B cell (primary cell): ENCODE data around the gene PTPRT. TPM values are rescaled to one million over a fixed set of nuclear protein-coding genes. Genes with fewer than 3 reads are reported as not detected.

Experiments
- ATAC-seq: fragments of 200-7000 bp; cut with Tn5 transposase; one replicate; pipeline ENCODE4 v1.10.0; 2021; ENCODE audit warnings: low read depth, mild to moderate bottlenecking, moderate number of reproducible peaks, moderate library complexity
- CTCF ChIA-PET: fragments of 350-600 bp; sonication (Branson Sonifier 250); formaldehyde crosslinking; loops from one replicate; lab custom pipeline; 2021; ENCODE audit warnings: antibody characterized with exemption, inconsistent platforms; lab: Charles Lee
- POLR2A ChIA-PET: fragments of 350-600 bp; sonication (Branson Sonifier 250); formaldehyde crosslinking; loops from one replicate; lab custom pipeline; 2021; ENCODE audit warnings: antibody characterized with exemption; lab: Charles Lee
- DNase-seq: peaks from one replicate; pipeline ENCODE4 v3.0.0; 2013
- H2AFZ ChIP-seq: 2 replicates; pipeline ENCODE4 v1.6.1; 2012; ENCODE audit warnings: mild to moderate bottlenecking, low read depth, low read length; ENCODE audit not compliant: insufficient read depth, poor library complexity, severe bottlenecking
- H3K27ac ChIP-seq, 2 donors: 1 replicate in 1 of 2; 2 replicates in 1 of 2; pipeline ENCODE4 v1.5.1; 2012 to 2013; ENCODE audit warnings: low read length in 2 of 2, mild to moderate bottlenecking in 2 of 2, moderate library complexity in 1 of 2
- H3K27me3 ChIP-seq, 4 experiments: fragments of 200-600 bp in 1 of 4; sonication (generic) in 1 of 4; replicated peaks in 1 of 4; 1 replicate in 2 of 4; 2 replicates in 2 of 4; pipeline versions ENCODE4 v1.6.1 to v1.7.0; 2013 to 2016; ENCODE audit warnings: low read length in 3 of 4, mild to moderate bottlenecking in 2 of 4, mixed read lengths in 1 of 4, moderate library complexity in 1 of 4; ENCODE audit not compliant: insufficient read depth in 4 of 4, control insufficient read depth in 3 of 4; ENCODE audit errors: control extremely low read depth in 1 of 4
- H3K36me3 ChIP-seq, 2 experiments: replicated peaks in 1 of 2; 1 replicate in 1 of 2; 2 replicates in 1 of 2; pipeline versions ENCODE4 v1.6.1 to v1.7.1; 2013; ENCODE audit warnings: low read length in 1 of 2; ENCODE audit not compliant: insufficient read depth in 2 of 2, control insufficient read depth in 1 of 2; ENCODE audit errors: control extremely low read depth in 1 of 2, extremely low read depth in 1 of 2
- H3K4me1 ChIP-seq, 2 donors: fragments of 200-600 bp in 1 of 2; sonication (generic) in 1 of 2; 1 replicate in 1 of 2; 2 replicates in 1 of 2; pipeline versions ENCODE4 v1.5.1 to v1.6.1; 2013 to 2017; ENCODE audit warnings: low read length in 2 of 2; ENCODE audit not compliant: control insufficient read depth in 2 of 2, insufficient read depth in 2 of 2
- H3K4me2 ChIP-seq: replicated peaks from 2 replicates; pipeline ENCODE3; 2012; ENCODE audit warnings: mild to moderate bottlenecking, low read depth, low read length; ENCODE audit not compliant: poor library complexity, severe bottlenecking
- H3K4me3 ChIP-seq, 5 experiments: fragments of 200-600 bp in 1 of 5; sonication (generic) in 1 of 5; 1 replicate in 3 of 5; 2 replicates in 2 of 5; pipeline versions ENCODE4 v1.5.1 to v1.7.0; 2011 to 2016; ENCODE audit warnings: low read length in 4 of 5, mild to moderate bottlenecking in 4 of 5, low read depth in 2 of 5, control low read depth in 1 of 5, moderate library complexity in 1 of 5; ENCODE audit not compliant: insufficient read depth in 1 of 5; ENCODE audit errors: control extremely low read depth in 1 of 5, extremely low read depth in 1 of 5
- H3K79me2 ChIP-seq: fragments of 200-600 bp; sonication (generic); one replicate; pipeline ENCODE4 v1.6.0; 2016; ENCODE audit warnings: low read length; ENCODE audit not compliant: control insufficient read depth, insufficient read depth
- H3K9ac ChIP-seq: fragments of 200-600 bp; sonication (generic); 2 replicates; pipeline ENCODE4 v1.6.1; 2017; ENCODE audit warnings: mild to moderate bottlenecking, low read length, moderate library complexity
- H3K9me3 ChIP-seq, 3 donors: one replicate each; pipeline versions ENCODE4 v1.6.1 to v1.7.1; 2013; ENCODE audit warnings: low read length in 2 of 3; ENCODE audit not compliant: control insufficient read depth in 2 of 3, insufficient read depth in 1 of 3; ENCODE audit errors: control extremely low read depth in 1 of 3
- H4K20me1 ChIP-seq: 2 replicates; pipeline ENCODE4 v1.6.0; 2012; ENCODE audit warnings: mild to moderate bottlenecking, low read length; ENCODE audit not compliant: insufficient read depth, control insufficient read depth, poor library complexity, severe bottlenecking
- H3K27ac Mint-ChIP-seq: one replicate; pipeline ENCODE4 v1.8.0; 2021; ENCODE audit warnings: mixed read lengths
- H3K27me3 Mint-ChIP-seq: one replicate; pipeline ENCODE4 v1.8.0; 2021; ENCODE audit warnings: mixed read lengths
- H3K4me1 Mint-ChIP-seq: one replicate; pipeline ENCODE4 v1.8.0; 2021; ENCODE audit warnings: mixed read lengths
- H3K4me3 Mint-ChIP-seq: one replicate; pipeline ENCODE4 v1.8.0; 2021; ENCODE audit warnings: mixed read lengths
- H3K9me3 Mint-ChIP-seq: one replicate; pipeline ENCODE4 v1.8.0; 2022; ENCODE audit warnings: mixed read lengths; ENCODE audit not compliant: insufficient read depth
- CTCF ChIP-seq: fragments of 200-600 bp; IDR thresholded peaks from one replicate; pipeline ENCODE4 v1.8.0; 2022; ENCODE audit warnings: antibody characterized with exemption, mild to moderate bottlenecking
- EZH2 ChIP-seq: IDR thresholded peaks from 2 replicates; pipeline ENCODE4 v1.6.1; 2012; ENCODE audit warnings: borderline replicate concordance, low read depth, mild to moderate bottlenecking, moderate library complexity, low read length; ENCODE audit not compliant: insufficient read depth, poor library complexity, severe bottlenecking
- WGBS: methylation state at CpG from one replicate; pipeline ENCODE4 v1.1.5; 2013; ENCODE audit warnings: missing lambda C conversion rate; ENCODE audit not compliant: insufficient coverage; 5-methylcytosine and 5-hydroxymethylcytosine counted together
- intact Hi-C: fragments of 100-400 bp; cut with micrococcal nuclease; formaldehyde crosslinking; loops from one replicate; pipeline ENCODE4 v1.10.0; 2022
- polyA plus RNA-seq: library from polyadenylated mRNA; depleted of rRNA; stranded (reverse); fragments of >200 nt; gene quantifications from 2 replicates; pipeline ENCODE4 v1.2.3, GENCODE V29; 2012
- total RNA-seq, 2 donors: library from RNA; stranded (reverse); fragments of 120-200 nt in 1 of 2; gene quantifications; 1 replicate in 1 of 2; 2 replicates in 1 of 2; pipeline versions ENCODE4 v1.2.3 to v1.2.4, GENCODE V29; 2013 to 2022

The PTPRT gene
- total and polyA plus RNA-seq, 2 donors (not counting 1 experiment from before 2014, with no cell fraction given), result not detected

GRCh38 chr20:42341654-42342053 lies 848.1 kb downstream of the PTPRT start:
- Histone ChIP-seq H3K79me2 (no peaks in the 10 kb centered on the region), H3K9me3 (peaks cover 0 to 4% (median 0%) of the 10 kb centered on the region in 3 donors), H3K4me2 (no peak overlapping the region), H3K4me3 (no peak overlapping the region), H4K20me1 (no peaks in the 10 kb centered on the region), H3K27ac (no peak overlapping the region), H3K27me3 (no peaks in the 10 kb centered on the region), H3K36me3 (no peaks in the 10 kb centered on the region), H2AFZ (no peak overlapping the region), H3K4me1 (no peaks in the 10 kb centered on the region), H3K9ac (no peak overlapping the region)
- Mint-ChIP-seq H3K27ac (no peak overlapping the region), H3K9me3 (no peaks in the 10 kb centered on the region), H3K4me1 (no peaks in the 10 kb centered on the region), H3K27me3 (no peaks in the 10 kb centered on the region), H3K4me3 (no peak overlapping the region)
- intact Hi-C loops, result no loop called here
- ATAC-seq, result no peak
- ChIA-PET CTCF (no interaction called here), POLR2A (no interaction called here)
- no peak for TF ChIP-seq EZH2
- no peak for TF ChIP-seq CTCF
- DNase-seq, result no peak
- WGBS, result no CpG with 5 or more reads among the region's 2 CpGs

GRCh38 chr20:42340368-42340767 lies 849.3 kb downstream of the PTPRT start:
- Histone ChIP-seq H3K36me3 (no peaks in the 10 kb centered on the region), H3K4me2 (no peak overlapping the region), H3K4me1 (no peaks in the 10 kb centered on the region), H3K27me3 (no peaks in the 10 kb centered on the region), H3K9ac (no peak overlapping the region), H3K9me3 (peaks cover 0 to 4% (median 0%) of the 10 kb centered on the region in 3 donors), H4K20me1 (no peaks in the 10 kb centered on the region), H3K4me3 (no peak overlapping the region), H3K27ac (no peak overlapping the region), H2AFZ (no peak overlapping the region), H3K79me2 (no peaks in the 10 kb centered on the region)
- no peak for TF ChIP-seq CTCF
- TF ChIP-seq EZH2, result no peak
- ATAC-seq (no peak), DNase-seq (no peak)
- Mint-ChIP-seq H3K4me3 (no peak overlapping the region), H3K9me3 (no peaks in the 10 kb centered on the region), H3K4me1 (no peaks in the 10 kb centered on the region), H3K27ac (no peak overlapping the region), H3K27me3 (no peaks in the 10 kb centered on the region)
- POLR2A ChIA-PET, result no interaction called here
- CTCF ChIA-PET, result no interaction called here
- intact Hi-C loops, result no loop called here
- 98% methylated on average over 4 of the region's 4 CpGs for WGBS
